Measurements from ENCODE around the gene RAB3C. TPM values are rescaled to one million over a fixed set of nuclear protein-coding genes. Genes with fewer than 3 reads are reported as not detected.
A peak's percentile ranks its signal among the peaks of the same experiment; 100 is the strongest.

Gene RAB3C
- total and polyA plus RNA-seq, 2 donors (not counting 1 experiment from before 2014, with no cell fraction given), result not detected

GRCh38 chr5:58875599-58875998, 292.7 kb downstream of the RAB3C start:
- H3K79me2 ChIP-seq (ENCODE audit: control insufficient read depth, insufficient read depth, low read length), result no peaks in the 10 kb centered on the region
- H3K4me2 ChIP-seq (ENCODE audit: extremely low read depth, insufficient read depth, low read length), result no peak overlapping the region
- no peak overlapping the region for H3K4me3 ChIP-seq (replicated peaks in 1 of 4; ENCODE audit: control extremely low read depth in 1 of 4, insufficient read depth in 1 of 4, low read depth in 3 of 4, low read length in 4 of 4)
- no peak overlapping the region for H2AFZ ChIP-seq (ENCODE audit: low read length)
- H3K27me3 ChIP-seq (ENCODE audit: control insufficient read depth, insufficient read depth, low read length), result peaks cover 3% of the 10 kb centered on the region
- no peak for DNase-seq (ENCODE audit: low read depth in 2 of 2)
- no peaks in the 10 kb centered on the region for H3K9me3 ChIP-seq (ENCODE audit: control insufficient read depth, insufficient read depth, low read depth, low read length)
- H3K36me3 ChIP-seq (ENCODE audit: control insufficient read depth, insufficient read depth, low read length), result no peaks in the 10 kb centered on the region
- no peak overlapping the region for H3K9ac ChIP-seq (ENCODE audit: insufficient read depth, low read length)
- TF ChIP-seq CTCF (conservative IDR thresholded peaks at IDR 0.05 in 1 of 2, IDR thresholded peaks at IDR 0.05 in 1 of 2; ENCODE audit: low read depth in 1 of 2, low read length in 2 of 2) (no peak), EZH2 (IDR thresholded peaks at IDR 0.05; ENCODE audit: low read length, missing control alignments) (no peak)
- H3K27ac ChIP-seq (ENCODE audit: insufficient read depth, low read length), result no peak overlapping the region
- H4K20me1 ChIP-seq (ENCODE audit: control insufficient read depth, extremely low read depth, insufficient read depth, low read length), result no peaks in the 10 kb centered on the region
- H3K4me1 ChIP-seq (ENCODE audit: control insufficient read depth, extremely low read depth, insufficient read depth, low read length), result no peaks in the 10 kb centered on the region

- H3K27ac ChIP-seq (ENCODE audit: insufficient read depth, low read length), result no peak overlapping the region
- no peak overlapping the region for H3K4me3 ChIP-seq (replicated peaks in 1 of 4; ENCODE audit: control extremely low read depth in 1 of 4, insufficient read depth in 1 of 4, low read depth in 3 of 4, low read length in 4 of 4)
- H2AFZ ChIP-seq (ENCODE audit: low read length), result no peak overlapping the region
- H3K9ac ChIP-seq (ENCODE audit: insufficient read depth, low read length), result no peak overlapping the region
- H3K4me2 ChIP-seq (ENCODE audit: extremely low read depth, insufficient read depth, low read length), result no peak overlapping the region
- peaks cover 2% of the 10 kb centered on the region for H3K27me3 ChIP-seq (ENCODE audit: control insufficient read depth, insufficient read depth, low read length)
- TF ChIP-seq EZH2 (IDR thresholded peaks at IDR 0.05; ENCODE audit: low read length, missing control alignments), result no peak
- no peak for TF ChIP-seq CTCF (conservative IDR thresholded peaks at IDR 0.05 in 1 of 2, IDR thresholded peaks at IDR 0.05 in 1 of 2; ENCODE audit: low read depth in 1 of 2, low read length in 2 of 2)
- peaks cover 3% of the 10 kb centered on the region for H3K4me1 ChIP-seq (ENCODE audit: control insufficient read depth, extremely low read depth, insufficient read depth, low read length)
- H3K79me2 ChIP-seq (ENCODE audit: control insufficient read depth, insufficient read depth, low read length), result no peaks in the 10 kb centered on the region
- H3K9me3 ChIP-seq (ENCODE audit: control insufficient read depth, insufficient read depth, low read depth, low read length), result no peaks in the 10 kb centered on the region
- DNase-seq (ENCODE audit: low read depth in 2 of 2), result no peak
- H4K20me1 ChIP-seq (ENCODE audit: control insufficient read depth, extremely low read depth, insufficient read depth, low read length), result no peaks in the 10 kb centered on the region
- no peaks in the 10 kb centered on the region for H3K36me3 ChIP-seq (ENCODE audit: control insufficient read depth, insufficient read depth, low read length)
Observed at GRCh38 chr5:58885260-58885659, 302.4 kb downstream of the RAB3C start.

GRCh38 chr5:58886315-58887207, 303.7 kb downstream of the RAB3C start:
- Histone ChIP-seq H3K4me1 (ENCODE audit: control insufficient read depth, extremely low read depth, insufficient read depth, low read length) (peaks cover 3% of the 10 kb centered on the region), H3K4me3 (replicated peaks in 1 of 4; ENCODE audit: control extremely low read depth in 1 of 4, insufficient read depth in 1 of 4, low read depth in 3 of 4, low read length in 4 of 4) (no peak overlapping the region), H3K4me2 (ENCODE audit: extremely low read depth, insufficient read depth, low read length) (no peak overlapping the region), H3K27ac (ENCODE audit: insufficient read depth, low read length) (no peak overlapping the region), H3K79me2 (ENCODE audit: control insufficient read depth, insufficient read depth, low read length) (no peaks in the 10 kb centered on the region), H3K9me3 (ENCODE audit: control insufficient read depth, insufficient read depth, low read depth, low read length) (no peaks in the 10 kb centered on the region), H3K36me3 (ENCODE audit: control insufficient read depth, insufficient read depth, low read length) (no peaks in the 10 kb centered on the region), H3K27me3 (ENCODE audit: control insufficient read depth, insufficient read depth, low read length) (peaks cover 2% of the 10 kb centered on the region), H4K20me1 (ENCODE audit: control insufficient read depth, extremely low read depth, insufficient read depth, low read length) (no peaks in the 10 kb centered on the region), H3K9ac (ENCODE audit: insufficient read depth, low read length) (no peak overlapping the region), H2AFZ (ENCODE audit: low read length) (peak overlapping the region; percentile 58)
- peak; percentile 90 to 92 for TF ChIP-seq CTCF (conservative IDR thresholded peaks at IDR 0.05 in 1 of 2, IDR thresholded peaks at IDR 0.05 in 1 of 2; ENCODE audit: low read depth in 1 of 2, low read length in 2 of 2)
- peak; percentile 36 for TF ChIP-seq EZH2 (IDR thresholded peaks at IDR 0.05; ENCODE audit: low read length, missing control alignments)
- DNase-seq (ENCODE audit: low read depth in 2 of 2), result peak; percentile 41 to 77
